ENCODE data around the gene TNRC6B. TPM values are rescaled to one million over a fixed set of nuclear protein-coding genes. Genes with fewer than 3 reads are reported as not detected.
A peak's percentile ranks its signal among the peaks of the same experiment; 100 is the strongest.
"Not testable (repeated sequence)": the region's sequence is repeated elsewhere in the genome, so short reads cannot be mapped to it uniquely, and the experiment has no call there.

Gene TNRC6B
- 10 to 100 TPM; 40.0 to 72.5 TPM for total RNA-seq

GRCh38 chr22:40177738-40178416, at the start of gene TNRC6B:
TSS of gene TNRC6B (plus strand) at chr22:40177925. CDS start at chr22:40178136, 211 bp downstream.
- ATAC-seq (peak; percentile 83), DNase-seq (peak; percentile 90)
- no peaks in the 10 kb centered on the region for H3K9me3 Mint-ChIP-seq (ENCODE audit: low read depth)
- no peaks in the 10 kb centered on the region for H3K27me3 Mint-ChIP-seq
- peaks cover 49% of the 10 kb centered on the region for H3K4me1 Mint-ChIP-seq
- H3K27ac Mint-ChIP-seq: peak within 1 kb of the TSS; percentile 92
- peaks cover 10% of the 10 kb centered on the region for H3K36me3 Mint-ChIP-seq
- CTCF ChIA-PET: interaction anchor here (0.8 to 2.6 kb wide), 8 partner anchors 69 to 649 kb away, joined by 3 to 10 read pairs (median 4); no protein-coding TSS in a partner anchor
- peak within 1 kb of the TSS; percentile 94 for H3K4me3 Mint-ChIP-seq

DNA sequence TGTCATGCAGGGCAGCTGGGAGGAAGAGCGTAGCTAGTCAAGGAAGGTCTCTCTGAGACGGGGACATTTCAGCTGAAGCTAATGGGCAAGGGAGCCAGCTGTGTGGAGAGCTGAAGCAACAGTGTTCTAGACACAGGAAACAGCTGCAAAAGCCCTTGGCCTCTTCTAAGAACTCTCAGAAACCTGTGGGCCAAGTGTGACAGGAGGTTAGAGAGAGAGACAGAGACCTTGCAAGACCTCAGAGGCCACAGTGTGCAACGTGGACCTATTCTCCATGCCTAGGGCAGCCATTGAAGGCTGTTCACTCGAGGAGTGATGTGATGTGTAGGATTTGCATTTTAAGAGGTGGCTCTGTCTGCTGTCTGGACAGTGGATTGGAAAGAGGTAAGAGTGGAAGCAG, 48.7 kb upstream of the TNRC6B start:
- Mint-ChIP-seq H3K27ac (peak overlapping the region; percentile 89), H3K4me3 (peak overlapping the region; percentile 51), H3K4me1 (peaks cover 45% of the 10 kb centered on the region), H3K36me3 (peaks cover 25% of the 10 kb centered on the region), H3K27me3 (no peaks in the 10 kb centered on the region), H3K9me3 (ENCODE audit: low read depth) (no peaks in the 10 kb centered on the region)
- CTCF ChIA-PET: no interaction called here
- peak; percentile 96 for ATAC-seq
- peak; percentile 87 for DNase-seq

GRCh38 chr22:40137132-40137531, 40.6 kb upstream of the TNRC6B start:
- Mint-ChIP-seq H3K27me3 (no peaks in the 10 kb centered on the region), H3K9me3 (ENCODE audit: low read depth) (no peaks in the 10 kb centered on the region), H3K36me3 (peaks cover 10% of the 10 kb centered on the region), H3K4me1 (peaks cover 5% of the 10 kb centered on the region), H3K27ac (no peak overlapping the region), H3K4me3 (no peak overlapping the region)
- ATAC-seq (no peak), DNase-seq (no peak)
- CTCF ChIA-PET: interaction anchor here (0.7 to 1.3 kb wide), 3 partner anchors 14 to 363 kb away, joined by 3 read pairs; no protein-coding TSS in a partner anchor

DNA sequence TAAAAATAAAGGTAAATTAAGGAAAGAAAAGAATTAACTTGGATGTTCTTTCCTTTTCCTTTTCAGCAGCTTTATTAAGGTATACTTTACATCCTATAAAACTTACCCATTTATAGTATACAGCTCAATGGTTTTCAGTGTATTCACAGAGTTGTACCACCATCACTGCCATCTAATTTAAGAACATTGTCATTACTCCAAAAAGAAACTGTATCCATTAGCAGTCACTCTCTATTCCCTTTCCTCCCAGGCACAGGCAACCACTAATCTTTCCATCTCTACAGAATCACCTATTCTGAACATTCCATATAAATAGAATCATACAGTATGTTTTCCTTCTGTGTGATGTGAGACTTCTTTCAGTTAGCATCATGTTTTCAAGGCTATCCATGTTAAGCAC, 38.9 kb upstream of the TNRC6B start:
- H3K9me3 Mint-ChIP-seq (ENCODE audit: low read depth): no peaks in the 10 kb centered on the region
- H3K4me1 Mint-ChIP-seq: no peaks in the 10 kb centered on the region
- H3K27me3 Mint-ChIP-seq: no peaks in the 10 kb centered on the region
- no peak overlapping the region for H3K27ac Mint-ChIP-seq
- H3K4me3 Mint-ChIP-seq: no peak overlapping the region
- DNase-seq (no peak), ATAC-seq (no peak)
- peaks cover 9% of the 10 kb centered on the region for H3K36me3 Mint-ChIP-seq
- CTCF ChIA-PET: no interaction called here

DNA sequence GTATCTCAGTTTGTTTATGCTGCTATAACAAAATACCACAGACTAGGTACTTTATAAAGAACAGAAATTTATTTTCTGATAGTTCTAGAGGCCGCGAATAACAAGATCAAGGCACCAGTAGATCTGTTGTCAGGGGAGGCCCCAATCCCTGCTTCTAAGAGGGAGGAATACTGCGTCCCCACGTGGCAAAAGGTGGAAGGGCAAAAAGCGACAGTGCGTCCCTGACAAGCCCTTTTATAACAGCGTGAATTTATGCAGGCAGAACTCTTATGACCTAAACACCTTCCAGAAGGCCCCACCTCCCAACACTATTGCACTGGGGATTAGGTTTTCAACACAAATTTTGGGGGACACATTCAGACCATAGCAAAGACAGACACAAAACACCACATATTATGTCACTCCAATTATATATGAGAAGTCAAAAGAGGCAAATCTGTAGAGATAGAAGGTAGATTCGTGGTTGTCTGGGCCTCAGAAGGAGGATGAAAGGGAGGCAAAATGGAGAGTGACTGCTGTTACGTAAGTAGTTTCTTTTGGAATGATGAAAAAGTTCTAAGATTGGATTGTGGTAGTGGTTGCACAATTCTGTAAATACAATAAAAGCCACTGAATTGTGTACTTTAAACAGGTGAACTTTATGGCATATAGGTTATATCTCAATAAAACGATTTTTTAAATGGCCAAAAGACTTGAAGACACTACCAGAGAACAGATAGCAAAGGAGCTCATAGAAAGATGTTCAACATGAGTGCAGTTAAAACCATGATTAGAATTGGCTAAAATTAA, 30.1 kb upstream of the TNRC6B start:
- H3K4me1 Mint-ChIP-seq: no peaks in the 10 kb centered on the region
- peaks cover 10% of the 10 kb centered on the region for H3K36me3 Mint-ChIP-seq
- DNase-seq (no peak), ATAC-seq (no peak)
- CTCF ChIA-PET: interaction anchor here (1.6 kb wide), 1 partner anchor 13 kb away, joined by 5 read pairs; no protein-coding TSS in a partner anchor
- no peak overlapping the region for H3K27ac Mint-ChIP-seq
- H3K4me3 Mint-ChIP-seq: no peak overlapping the region
- no peaks in the 10 kb centered on the region for H3K9me3 Mint-ChIP-seq (ENCODE audit: low read depth)
- H3K27me3 Mint-ChIP-seq: no peaks in the 10 kb centered on the region

GRCh38 chr22:40153192-40153591, 24.5 kb upstream of the TNRC6B start:
- H3K27me3 Mint-ChIP-seq: no peaks in the 10 kb centered on the region
- H3K4me3 Mint-ChIP-seq: no peak overlapping the region
- H3K9me3 Mint-ChIP-seq (ENCODE audit: low read depth): no peaks in the 10 kb centered on the region
- H3K4me1 Mint-ChIP-seq: peaks cover 15% of the 10 kb centered on the region
- CTCF ChIA-PET: interaction anchor here (0.7 to 1.0 kb wide), 2 partner anchors 16 to 195 kb away, joined by 3 read pairs; no protein-coding TSS in a partner anchor
- H3K27ac Mint-ChIP-seq: no peak overlapping the region
- no peak for ATAC-seq
- no peaks in the 10 kb centered on the region for H3K36me3 Mint-ChIP-seq
- no peak for DNase-seq

DNA sequence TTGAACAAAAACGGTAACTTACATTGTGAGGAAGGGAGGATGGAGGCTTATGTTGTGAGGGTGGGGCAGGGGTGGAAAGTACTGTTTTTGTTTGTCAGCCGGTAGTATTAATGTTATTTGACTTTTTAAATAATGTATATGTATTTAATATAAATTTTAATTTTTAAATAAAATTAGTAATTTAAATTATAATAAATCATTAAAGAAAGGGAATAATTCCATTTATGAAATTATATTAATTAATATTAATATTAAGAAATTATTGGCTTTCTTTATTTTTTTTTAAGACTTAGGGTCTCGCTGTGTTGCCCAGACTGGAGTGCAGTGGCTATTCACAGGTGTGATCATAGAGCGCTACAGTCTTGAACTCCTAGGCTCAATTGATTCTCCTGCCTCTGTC, 24.0 kb upstream of the TNRC6B start:
- Mint-ChIP-seq H3K27me3 (no peaks in the 10 kb centered on the region), H3K36me3 (no peaks in the 10 kb centered on the region), H3K4me1 (peaks cover 15% of the 10 kb centered on the region), H3K4me3 (no peak overlapping the region), H3K9me3 (ENCODE audit: low read depth) (no peaks in the 10 kb centered on the region), H3K27ac (no peak overlapping the region)
- ATAC-seq: no peak
- CTCF ChIA-PET: interaction anchor here (0.7 to 1.0 kb wide), 2 partner anchors 17 to 194 kb away, joined by 3 read pairs; no protein-coding TSS in a partner anchor
- no peak for DNase-seq

GRCh38 chr22:40156001-40156516, 21.7 kb upstream of the TNRC6B start:
- H3K27me3 Mint-ChIP-seq: no peaks in the 10 kb centered on the region
- no peaks in the 10 kb centered on the region for H3K9me3 Mint-ChIP-seq (ENCODE audit: low read depth)
- no peak overlapping the region for H3K4me3 Mint-ChIP-seq
- peaks cover 15% of the 10 kb centered on the region for H3K4me1 Mint-ChIP-seq
- DNase-seq (peak; percentile 46), ATAC-seq (peak; percentile 47)
- CTCF ChIA-PET: no interaction called here
- H3K36me3 Mint-ChIP-seq: peaks cover 1% of the 10 kb centered on the region
- H3K27ac Mint-ChIP-seq: peak overlapping the region; percentile 41

DNA sequence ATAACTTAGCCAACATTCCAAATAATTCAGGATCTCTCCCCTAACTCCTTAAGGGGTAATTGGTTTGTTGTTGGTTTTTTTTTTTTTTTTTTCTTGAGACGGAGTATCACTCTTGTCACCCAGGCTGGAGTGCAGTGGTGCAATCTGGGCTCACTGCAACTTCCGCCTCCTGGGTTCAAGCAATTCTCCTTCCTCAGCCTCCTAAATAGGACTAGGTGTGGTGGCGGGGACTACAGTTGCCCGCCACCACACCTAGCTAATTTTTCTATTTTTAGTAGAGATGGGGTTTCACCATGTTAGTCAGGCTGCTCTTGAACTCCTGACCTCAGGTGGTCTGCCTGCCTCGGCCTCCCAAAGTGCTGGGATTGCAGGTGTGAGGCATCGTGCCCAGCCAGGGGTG, 21.0 kb upstream of the TNRC6B start:
- H3K4me1 Mint-ChIP-seq: peaks cover 15% of the 10 kb centered on the region
- H3K9me3 Mint-ChIP-seq (ENCODE audit: low read depth); CTCF ChIA-PET; DNase-seq; H3K27me3 Mint-ChIP-seq; H3K36me3 Mint-ChIP-seq; H3K27ac Mint-ChIP-seq; H3K4me3 Mint-ChIP-seq; ATAC-seq: not testable (repeated sequence)

DNA sequence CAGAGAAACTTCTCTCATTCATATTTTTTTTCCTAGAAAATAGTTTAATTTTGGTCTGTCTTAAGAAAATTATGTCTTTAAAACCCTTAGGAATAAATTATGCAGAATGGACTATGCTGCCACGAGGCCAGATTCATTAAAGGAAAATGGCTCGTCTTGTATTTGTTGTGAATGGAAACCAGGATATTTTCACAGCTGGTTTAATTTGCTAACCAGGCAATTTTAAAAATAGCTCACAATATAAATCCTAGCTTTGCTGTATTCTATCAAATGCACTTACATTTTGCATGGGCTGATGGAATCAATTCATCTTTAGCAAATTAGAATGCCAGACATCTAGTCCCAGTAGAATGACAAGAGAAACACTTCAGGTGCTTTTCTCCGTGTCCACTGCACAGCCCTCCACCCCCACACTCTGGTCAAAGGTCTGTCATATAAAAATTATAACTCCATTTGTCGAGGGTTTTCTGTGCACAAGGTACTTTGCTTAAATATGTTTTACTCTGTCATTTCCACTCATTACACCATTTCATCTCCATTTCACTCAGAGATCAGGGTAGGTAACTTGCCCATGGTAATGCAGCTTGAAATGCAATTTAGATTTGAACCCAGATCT, 20.3 kb upstream of the TNRC6B start:
- H3K27ac Mint-ChIP-seq: no peak overlapping the region
- H3K27me3 Mint-ChIP-seq: no peaks in the 10 kb centered on the region
- H3K36me3 Mint-ChIP-seq: peaks cover 2% of the 10 kb centered on the region
- H3K9me3 Mint-ChIP-seq (ENCODE audit: low read depth): no peaks in the 10 kb centered on the region
- ATAC-seq (no peak), DNase-seq (no peak)
- H3K4me1 Mint-ChIP-seq: peaks cover 15% of the 10 kb centered on the region
- CTCF ChIA-PET: no interaction called here
- H3K4me3 Mint-ChIP-seq: no peak overlapping the region

DNA sequence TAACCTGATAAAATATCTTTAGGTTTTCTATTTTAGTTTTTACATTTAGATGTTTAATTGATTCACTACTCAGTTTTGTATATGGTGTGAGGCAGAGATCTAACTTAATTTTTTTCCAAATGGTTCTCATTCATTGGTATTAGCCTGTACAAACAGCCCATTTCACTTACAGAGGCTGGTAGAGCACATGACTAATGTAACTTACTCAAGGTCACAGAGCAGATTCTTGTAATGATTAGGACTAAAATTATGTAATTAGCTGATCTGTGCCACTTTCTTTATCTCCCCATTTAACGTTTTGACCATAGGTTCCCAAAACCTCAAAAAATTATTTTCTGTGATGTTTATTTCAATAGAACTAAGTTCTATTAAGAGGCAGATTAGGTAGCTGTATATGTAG, 16.5 kb upstream of the TNRC6B start:
- ATAC-seq (no peak), DNase-seq (no peak)
- CTCF ChIA-PET: interaction anchor here (1.4 to 1.9 kb wide), 2 partner anchors 13 to 30 kb away, joined by 3 to 5 read pairs; no protein-coding TSS in a partner anchor
- H3K4me3 Mint-ChIP-seq: no peak overlapping the region
- no peak overlapping the region for H3K27ac Mint-ChIP-seq
- peaks cover 3% of the 10 kb centered on the region for H3K4me1 Mint-ChIP-seq
- H3K9me3 Mint-ChIP-seq (ENCODE audit: low read depth): peaks cover 5% of the 10 kb centered on the region
- peaks cover 24% of the 10 kb centered on the region for H3K36me3 Mint-ChIP-seq
- no peaks in the 10 kb centered on the region for H3K27me3 Mint-ChIP-seq

DNA sequence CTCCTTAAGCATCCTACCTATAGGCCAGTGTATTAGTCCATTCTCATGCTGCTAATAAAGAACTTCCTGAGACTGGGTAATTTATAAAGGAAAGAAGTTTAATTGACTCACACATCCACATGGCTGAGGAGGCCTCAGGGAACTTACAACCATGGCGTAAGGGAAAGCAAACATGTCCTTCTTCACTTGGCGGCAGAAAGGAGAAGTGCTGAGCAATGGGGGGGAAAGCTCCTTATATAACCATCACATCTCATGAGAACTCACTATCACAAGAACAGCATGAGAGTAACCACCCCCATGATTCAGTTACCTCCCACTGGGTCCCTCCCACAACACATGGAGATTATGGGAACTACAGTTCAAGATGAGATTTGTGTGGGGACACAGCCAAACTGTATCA, 12.2 kb upstream of the TNRC6B start:
- H3K9me3 Mint-ChIP-seq (ENCODE audit: low read depth); DNase-seq; H3K4me3 Mint-ChIP-seq; H3K4me1 Mint-ChIP-seq; ATAC-seq; H3K27me3 Mint-ChIP-seq; CTCF ChIA-PET; H3K27ac Mint-ChIP-seq: not testable (repeated sequence)
- peaks cover 34% of the 10 kb centered on the region for H3K36me3 Mint-ChIP-seq

DNA sequence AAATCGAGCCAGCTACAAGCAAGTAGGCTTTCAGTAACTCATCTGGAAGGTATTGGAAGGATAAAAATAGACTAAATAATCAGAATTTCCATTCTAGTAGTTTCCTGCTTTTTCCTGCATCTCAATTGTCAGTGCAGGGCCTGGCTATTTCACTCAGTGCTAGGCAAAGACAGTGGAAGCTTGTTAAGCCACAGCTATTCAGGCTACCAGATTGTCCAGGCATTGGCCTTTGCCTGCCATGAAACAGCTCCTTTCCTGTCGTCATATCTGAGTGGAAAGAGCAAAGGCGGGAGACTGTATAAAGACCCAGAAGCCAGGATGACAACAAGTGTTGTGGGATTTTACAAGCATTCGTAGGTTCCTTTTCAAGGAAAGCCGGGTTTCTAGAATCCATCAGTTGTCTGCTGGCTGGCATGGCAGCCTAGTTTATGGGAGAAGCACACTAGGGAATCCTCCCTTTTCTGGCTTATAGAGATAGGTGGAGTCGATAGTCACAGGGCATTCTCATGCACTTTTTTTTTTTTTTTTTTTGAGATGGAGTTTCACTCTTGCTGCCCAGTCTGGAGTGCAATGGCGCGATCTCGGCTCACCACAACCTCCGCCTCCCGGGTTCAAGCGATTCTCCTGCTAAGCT, 2.0 kb upstream of the TNRC6B start:
- ATAC-seq (no peak), DNase-seq (no peak)
- H3K27ac Mint-ChIP-seq: peak overlapping the region; percentile 69
- CTCF ChIA-PET: no interaction called here
- no peaks in the 10 kb centered on the region for H3K27me3 Mint-ChIP-seq
- H3K4me3 Mint-ChIP-seq: no peak overlapping the region
- H3K9me3 Mint-ChIP-seq (ENCODE audit: low read depth): no peaks in the 10 kb centered on the region
- H3K4me1 Mint-ChIP-seq: peaks cover 40% of the 10 kb centered on the region
- H3K36me3 Mint-ChIP-seq: peaks cover 8% of the 10 kb centered on the region

All from activated CD8-positive, alpha-beta memory T cell treated with anti-CD3 and anti-CD28 coated beads, Interleukin-2, amount 10 ng/mL, durations not matched to agents 7 days and 5 days (primary cell).